GM12878 (cell line): ENCODE data around the gene CNOT6L. TPM values are rescaled to one million over a fixed set of nuclear protein-coding genes. Genes with fewer than 3 reads are reported as not detected.

Experiments
- ATAC-seq: fragments of 200-7000 bp; cut with Tn5 transposase; 3 replicates; pipeline ENCODE4 v1.9.1; 2020; ENCODE audit warnings: mild to moderate bottlenecking, moderate library complexity
- BruUV-seq: library from RNA; stranded (reverse); fragments of 400-500 nt; replicated peaks from 2 replicates; lab custom pipeline; 2021; lab: Mats Ljungman, UMichigan
- CTCF ChIA-PET: fragments of 300-600 bp; sonication (Branson Sonifier 250); formaldehyde crosslinking; extraction: SDS; loops from one replicate; lab custom pipeline; 2021; ENCODE audit warnings: inconsistent platforms; lab: Yijun Ruan, JAX
- POLR2A ChIA-PET: fragments of 350-600 bp; formaldehyde crosslinking; extraction: SDS; loops from one replicate; lab custom pipeline; 2021; ENCODE audit warnings: inconsistent platforms; lab: Charles Lee
- RAD21 ChIA-PET: fragments of 300-600 bp; sonication (Branson Sonifier 250); formaldehyde crosslinking; loops from one replicate; lab custom pipeline; 2023; ENCODE audit warnings: antibody characterized with exemption; ENCODE audit not compliant: unreplicated experiment; lab: Charles Lee
- SMC1A ChIA-PET: fragments of 300-600 bp; sonication (Branson Sonifier 250); formaldehyde crosslinking; loops from one replicate; lab custom pipeline; 2023; ENCODE audit not compliant: unreplicated experiment, uncharacterized antibody; lab: Charles Lee
- DNase-seq: peaks from one replicate; pipeline ENCODE4 v3.0.0-alpha.2; 2011; ENCODE audit warnings: low read depth, low spot score
- FAIRE-seq: peaks from 3 replicates; lab custom pipeline; 2011; peaks lifted over from hg19 to GRCh38; lab: Jason Lieb, UNC
- H2AFZ ChIP-seq: 2 replicates; pipeline ENCODE4 v1.6.0; 2011; ENCODE audit warnings: low read depth, low read length, control low read depth; ENCODE audit not compliant: control insufficient read depth
- H3K27ac ChIP-seq: 2 replicates; pipeline ENCODE4 v1.5.1; 2011; ENCODE audit warnings: control low read depth; ENCODE audit not compliant: control insufficient read depth, insufficient read depth
- H3K27me3 ChIP-seq, 2 experiments: replicated peaks in 1 of 2; 2 replicates each; pipeline versions ENCODE4 v1.6.0 to v1.6.1; 2011; ENCODE audit warnings: low read length in 1 of 2; ENCODE audit not compliant: control insufficient read depth in 2 of 2, insufficient read depth in 2 of 2
- H3K36me3 ChIP-seq, 2 experiments: 2 replicates each; pipeline ENCODE4 v1.5.1; 2011; ENCODE audit warnings: low read length in 1 of 2; ENCODE audit not compliant: control insufficient read depth in 2 of 2, insufficient read depth in 2 of 2
- H3K4me1 ChIP-seq: 2 replicates; pipeline ENCODE4 v1.6.1; 2011; ENCODE audit warnings: mild to moderate bottlenecking, low read length, moderate library complexity, mixed read lengths; ENCODE audit not compliant: control insufficient read depth, insufficient read depth
- H3K4me2 ChIP-seq: 2 replicates; pipeline ENCODE4 v1.6.0; 2011; ENCODE audit warnings: control low read depth; ENCODE audit not compliant: control insufficient read depth, insufficient read depth
- H3K4me3 ChIP-seq: fragments of 200-600 bp; sonication (generic); 2 replicates; pipeline ENCODE4 v1.5.1; 2016
- H3K79me2 ChIP-seq: 2 replicates; pipeline ENCODE4 v1.6.0; 2011; ENCODE audit warnings: low read length; ENCODE audit not compliant: control insufficient read depth, insufficient read depth
- H3K9ac ChIP-seq: 2 replicates; pipeline ENCODE4 v1.8.0; 2011; ENCODE audit warnings: low read length, control low read depth, mixed read lengths; ENCODE audit not compliant: control insufficient read depth, insufficient read depth
- H3K9me3 ChIP-seq: replicated peaks from 3 replicates; pipeline ENCODE4 v1.5.1; 2011; ENCODE audit warnings: mild to moderate bottlenecking, low read length; ENCODE audit not compliant: control insufficient read depth, insufficient read depth
- H4K20me1 ChIP-seq: 2 replicates; pipeline ENCODE4 v1.6.0; 2011; ENCODE audit not compliant: control insufficient read depth, insufficient read depth
- BCL11A ChIP-seq: IDR thresholded peaks from 2 replicates; pipeline ENCODE4 v1.6.1; 2011; ENCODE audit warnings: low read depth, low read length
- CBX3 ChIP-seq: fragments of 200-600 bp; sonication (generic); IDR thresholded peaks from 2 replicates; pipeline ENCODE4 v1.6.1; 2016; ENCODE audit warnings: low read depth, borderline replicate concordance
- CHD1 ChIP-seq: IDR thresholded peaks from 2 replicates; pipeline ENCODE4 v1.6.1; 2012; ENCODE audit warnings: low read depth, low read length, improper control_type of control experiment
- ELK1 ChIP-seq: IDR thresholded peaks from 2 replicates; pipeline ENCODE4 v1.6.1; 2012; ENCODE audit warnings: low read depth, low read length, improper control_type of control experiment
- HDAC2 ChIP-seq: fragments of 200-600 bp; sonication (generic); IDR thresholded peaks from 2 replicates; pipeline ENCODE4 v1.6.1; 2017
- HSF1 ChIP-seq: fragments of 150-350 bp; IDR thresholded peaks from 2 replicates; pipeline ENCODE4 v1.6.1; 2014; ENCODE audit warnings: mild to moderate bottlenecking, low read depth, low read length
- IKZF2 ChIP-seq, 2 experiments: fragments of 450-650 bp; IDR thresholded peaks; 2 replicates each; pipeline ENCODE4 v1.6.1; 2017; ENCODE audit warnings: mild to moderate bottlenecking in 2 of 2, moderate library complexity in 2 of 2
- MTA3 ChIP-seq: IDR thresholded peaks from 2 replicates; pipeline ENCODE4 v1.6.1; 2012; ENCODE audit warnings: low read length, inconsistent platforms, borderline replicate concordance
- POLR2A ChIP-seq: IDR thresholded peaks from 2 replicates; pipeline ENCODE4 v1.6.1; 2011; ENCODE audit warnings: low read depth, mild to moderate bottlenecking, low read length
- RAD21 ChIP-seq: IDR thresholded peaks from 2 replicates; pipeline ENCODE4 v1.6.1; 2011; ENCODE audit warnings: mild to moderate bottlenecking, low read depth, low read length, moderate library complexity; ENCODE audit not compliant: insufficient read depth
- RB1 ChIP-seq: fragments of 450-650 bp; formaldehyde crosslinking; IDR thresholded peaks from 2 replicates; pipeline ENCODE4 v1.6.1; 2017; ENCODE audit warnings: mild to moderate bottlenecking, borderline replicate concordance
- RELA ChIP-seq: fragments of 450-650 bp; IDR thresholded peaks from 2 replicates; pipeline ENCODE4 v1.8.0; 2014; ENCODE audit warnings: borderline replicate concordance; ENCODE audit not compliant: partially characterized antibody
- RELB ChIP-seq: fragments of 450-650 bp; IDR thresholded peaks from 2 replicates; pipeline ENCODE4 v1.6.1; 2017; ENCODE audit warnings: low read depth, mild to moderate bottlenecking, moderate library complexity
- SMAD5 ChIP-seq: IDR thresholded peaks from 2 replicates; pipeline ENCODE4 v1.6.1; 2016; ENCODE audit warnings: antibody characterized with exemption, low read depth
- WGBS: methylation state at CpG from one replicate; pipeline ENCODE4 v1.1.6; 2016; ENCODE audit warnings: low lambda C conversion rate; ENCODE audit not compliant: insufficient replicate concordance, insufficient coverage; ENCODE audit errors: missing lambda C conversion rate; 5-methylcytosine and 5-hydroxymethylcytosine counted together
- in situ Hi-C: fragments of 300-500 bp; cut with MboI; formaldehyde crosslinking; loops from 9 replicates; pipeline ENCODE4 v1.14.3; 2018; ENCODE audit warnings: mixed read lengths
- intact Hi-C: fragments of 100-400 bp; cut with micrococcal nuclease; formaldehyde crosslinking; loops from one replicate; pipeline ENCODE4 v1.14.2; 2022; ENCODE audit not compliant: unreplicated experiment
- polyA plus RNA-seq, 11 experiments: library from polyadenylated mRNA; depleted of rRNA in 4 of 11; unstranded in 6 of 11; stranded (reverse) in 5 of 11; fragments of >200 nt; fragmentation: Nextera tagmentation in 4 of 11; fragmentation: Illumina TruSeq in 1 of 11; extraction: Ambion mirVana in 4 of 11; extraction: Trizol in 1 of 11; gene quantifications; 1 replicate in 1 of 11; 2 replicates in 10 of 11; pipeline versions ENCODE4 v1.2.1 to v1.2.3, GENCODE V29; 2011 to 2016; ENCODE audit warnings: inconsistent platforms in 2 of 11, missing spikeins in 2 of 11, low read depth in 1 of 11
- total RNA-seq, 4 experiments: library from RNA; depleted of rRNA in 3 of 4; stranded (reverse); fragments of >200 nt in 3 of 4; fragmentation: Illumina TruSeq in 1 of 4; extraction: Trizol in 1 of 4; gene quantifications; 2 replicates each; pipeline versions ENCODE4 v1.2.1 to v1.2.3, GENCODE V29; 2013 to 2021
- TF ChIP-seq, protein P1 (sequence below): IDR thresholded peaks from 2 replicates; pipeline ENCODE4 v1.6.1; 2011; ENCODE audit warnings: low read depth, low read length, improper control_type of control experiment, borderline replicate concordance

Gene CNOT6L
- total and polyA plus RNA-seq, 10 of the 15 experiments (the other 5 are each of a cell fraction or from before 2014, with no cell fraction given), result 1.1 to 10.0 (median 3.0) TPM

GRCh38 chr4:77706717-77707116, 112.5 kb downstream of the CNOT6L start:
- Histone ChIP-seq H3K27ac (no peak overlapping the region), H3K4me1 (no peaks in the 10 kb centered on the region), H3K27me3 (no peaks in the 10 kb centered on the region), H3K4me3 (no peak overlapping the region), H3K9ac (no peak overlapping the region), H2AFZ (no peak overlapping the region), H3K79me2 (no peaks in the 10 kb centered on the region), H4K20me1 (no peaks in the 10 kb centered on the region), H3K4me2 (no peak overlapping the region), H3K36me3 (no peaks in the 10 kb centered on the region), H3K9me3 (no peaks in the 10 kb centered on the region)
- no peak for DNase-seq
- in situ Hi-C loops, result no loop called here
- ChIA-PET CTCF (no interaction called here), SMC1A (no interaction called here), POLR2A (no interaction called here), RAD21 (no interaction called here)
- TF ChIP-seq CBX3, result no peak
- TF ChIP-seq HDAC2, result no peak
- TF ChIP-seq CHD1, result no peak
- no peak for ATAC-seq
- peak; percentile 44 for FAIRE-seq
- no TSS peak for BruUV-seq
- 65% methylated on average over 4 of the region's 4 CpGs for WGBS
- intact Hi-C loops, result no loop called here

GRCh38 chr4:77703666-77704065, 115.5 kb downstream of the CNOT6L start:
- in situ Hi-C loops (no loop called here), intact Hi-C loops (no loop called here)
- Histone ChIP-seq H3K27ac (no peak overlapping the region), H3K27me3 (no peaks in the 10 kb centered on the region), H3K9ac (no peak overlapping the region), H3K36me3 (no peaks in the 10 kb centered on the region), H3K4me3 (no peak overlapping the region), H3K4me1 (no peaks in the 10 kb centered on the region), H4K20me1 (no peaks in the 10 kb centered on the region), H3K9me3 (no peaks in the 10 kb centered on the region), H3K4me2 (no peak overlapping the region), H2AFZ (no peak overlapping the region), H3K79me2 (no peaks in the 10 kb centered on the region)
- DNase-seq (no peak), ATAC-seq (no peak), FAIRE-seq (no peak)
- RAD21 ChIA-PET, result no interaction called here
- POLR2A ChIA-PET, result no interaction called here
- SMC1A ChIA-PET, result no interaction called here
- WGBS, result 42% methylated on average over 1 of the region's 1 CpG
- no TSS peak for BruUV-seq
- CTCF ChIA-PET, result no interaction called here
- TF ChIP-seq SMAD5 (no peak), RELB (no peak), MTA3 (no peak), RB1 (no peak), RELA (no peak), POLR2A (no peak), HSF1 (no peak), ELK1 (no peak), BCL11A (no peak), IKZF2 (IDR thresholded peaks at IDR 0.05) (no peak), RAD21 (no peak)
- TF ChIP-seq, protein P1, sequence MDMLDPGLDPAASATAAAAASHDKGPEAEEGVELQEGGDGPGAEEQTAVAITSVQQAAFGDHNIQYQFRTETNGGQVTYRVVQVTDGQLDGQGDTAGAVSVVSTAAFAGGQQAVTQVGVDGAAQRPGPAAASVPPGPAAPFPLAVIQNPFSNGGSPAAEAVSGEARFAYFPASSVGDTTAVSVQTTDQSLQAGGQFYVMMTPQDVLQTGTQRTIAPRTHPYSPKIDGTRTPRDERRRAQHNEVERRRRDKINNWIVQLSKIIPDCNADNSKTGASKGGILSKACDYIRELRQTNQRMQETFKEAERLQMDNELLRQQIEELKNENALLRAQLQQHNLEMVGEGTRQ, result no peak
